Spleen (tissue), 7 donors: ENCODE measurements around the gene ARL6IP6.

Experiments
- POLR2A ChIP-seq, 3 donors: fragments of 450-650 bp; IDR thresholded peaks; one replicate each; pipeline ENCODE4 v1.5.1; 2017; ENCODE audit warnings: antibody characterized with exemption in 3 of 3, mild to moderate bottlenecking in 1 of 3
- POLR2AphosphoS5 ChIP-seq, 3 donors: sonication (generic); formaldehyde crosslinking; IDR thresholded peaks; one replicate each; pipeline ENCODE4 v1.5.1; 2017; ENCODE audit warnings: antibody characterized with exemption in 3 of 3
- TF ChIP-seq, protein P1 (sequence below), 11 experiments: fragments of 200-600 bp in 7 of 11; fragments of 450-650 bp in 4 of 11; sonication (generic) in 4 of 11; IDR thresholded peaks in 8 of 11; conservative IDR thresholded peaks in 3 of 11; 1 replicate in 7 of 11; 2 replicates in 4 of 11; pipeline versions ENCODE4 v1.4.0 to v1.8.0; 2016 to 2021; ENCODE audit warnings: antibody characterized with exemption in 11 of 11, inconsistent platforms in 4 of 11, mild to moderate bottlenecking in 1 of 11
- donor health status: DM: no; HTN: no; CAD: no; lungs with moderate emphysema.
- donor health status: DM: no; HTN: no; CAD: no.
- donor health status: DM: no; HTN: no; CAD: no.

DNA sequence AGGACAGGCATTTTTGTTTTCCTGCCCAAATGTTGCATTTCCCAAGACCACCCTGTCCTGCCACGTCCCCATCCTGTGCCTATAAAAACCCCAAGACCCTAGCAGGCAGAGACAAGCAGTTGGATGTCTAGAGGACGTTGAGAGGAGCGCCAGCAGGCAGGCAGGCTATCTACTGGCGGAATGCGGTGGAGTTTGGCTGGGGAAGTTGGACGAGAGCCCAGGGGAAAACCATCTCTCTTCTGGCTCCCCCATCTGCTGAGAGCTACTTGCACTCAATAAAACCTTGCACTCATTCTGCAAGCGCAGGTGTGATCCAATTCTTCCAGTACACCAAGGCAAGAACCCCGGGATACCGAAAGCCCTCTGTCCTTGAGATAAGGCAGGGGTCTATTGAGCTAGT lies 72.5 kb downstream of the ARL6IP6 start:
- TF ChIP-seq, protein P1, sequence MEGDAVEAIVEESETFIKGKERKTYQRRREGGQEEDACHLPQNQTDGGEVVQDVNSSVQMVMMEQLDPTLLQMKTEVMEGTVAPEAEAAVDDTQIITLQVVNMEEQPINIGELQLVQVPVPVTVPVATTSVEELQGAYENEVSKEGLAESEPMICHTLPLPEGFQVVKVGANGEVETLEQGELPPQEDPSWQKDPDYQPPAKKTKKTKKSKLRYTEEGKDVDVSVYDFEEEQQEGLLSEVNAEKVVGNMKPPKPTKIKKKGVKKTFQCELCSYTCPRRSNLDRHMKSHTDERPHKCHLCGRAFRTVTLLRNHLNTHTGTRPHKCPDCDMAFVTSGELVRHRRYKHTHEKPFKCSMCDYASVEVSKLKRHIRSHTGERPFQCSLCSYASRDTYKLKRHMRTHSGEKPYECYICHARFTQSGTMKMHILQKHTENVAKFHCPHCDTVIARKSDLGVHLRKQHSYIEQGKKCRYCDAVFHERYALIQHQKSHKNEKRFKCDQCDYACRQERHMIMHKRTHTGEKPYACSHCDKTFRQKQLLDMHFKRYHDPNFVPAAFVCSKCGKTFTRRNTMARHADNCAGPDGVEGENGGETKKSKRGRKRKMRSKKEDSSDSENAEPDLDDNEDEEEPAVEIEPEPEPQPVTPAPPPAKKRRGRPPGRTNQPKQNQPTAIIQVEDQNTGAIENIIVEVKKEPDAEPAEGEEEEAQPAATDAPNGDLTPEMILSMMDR (IDR thresholded peaks at IDR 0.05 in 8 of 11, conservative IDR thresholded peaks at IDR 0.05 in 3 of 11): no peak
- TF ChIP-seq POLR2A (IDR thresholded peaks at IDR 0.05) (no peak), POLR2AphosphoS5 (IDR thresholded peaks at IDR 0.05) (no peak)
